H7 (cell line): ENCODE results near the gene PXMP4. TPM values are rescaled to one million over a fixed set of nuclear protein-coding genes. Genes with fewer than 3 reads are reported as not detected.

Source experiments
- DNase-seq: peaks from one replicate; pipeline ENCODE4 v3.0.0; 2012
- H3K27me3 ChIP-seq: 2 replicates; pipeline ENCODE4 v1.6.0; 2011; ENCODE audit warnings: mild to moderate bottlenecking, low read length; ENCODE audit not compliant: control insufficient read depth, insufficient read depth
- H3K36me3 ChIP-seq: replicated peaks from 2 replicates; pipeline ENCODE4 v1.5.1; 2011; ENCODE audit warnings: low read length; ENCODE audit not compliant: control insufficient read depth, insufficient read depth
- H3K4me3 ChIP-seq: 2 replicates; pipeline ENCODE4 v1.5.1; 2011; ENCODE audit warnings: low read depth, mild to moderate bottlenecking, control low read depth, low read length, moderate library complexity; ENCODE audit not compliant: insufficient read depth
- total RNA-seq: library from RNA; depleted of rRNA; stranded (reverse); fragments of >200 nt; shearing (Covaris generic); gene quantifications from 2 replicates; pipeline ENCODE4 v1.2.3, GENCODE V29; 2014

Gene PXMP4
- total RNA-seq, 1 experiment from 2014 or later, result under 0.01 TPM

GRCh38 chr20:33725607-33726264 lies 5.6 kb upstream of the PXMP4 start:
- H3K36me3 ChIP-seq, result no peaks in the 10 kb centered on the region
- no peaks in the 10 kb centered on the region for H3K27me3 ChIP-seq
- no peak for DNase-seq
- H3K4me3 ChIP-seq, result no peak overlapping the region

GRCh38 chr20:33724439-33725094 lies 4.5 kb upstream of the PXMP4 start:
- H3K36me3 ChIP-seq, result no peaks in the 10 kb centered on the region
- DNase-seq, result no peak
- H3K27me3 ChIP-seq, result no peaks in the 10 kb centered on the region; the same call in 1 of the 2 replicates
- H3K4me3 ChIP-seq, result no peak overlapping the region

GRCh38 chr20:33721391-33722140 lies 1.5 kb upstream of the PXMP4 start:
- Histone ChIP-seq H3K4me3 (no peak overlapping the region), H3K27me3 (no peaks in the 10 kb centered on the region; the same call in 1 of the 2 replicates), H3K36me3 (no peaks in the 10 kb centered on the region)
- peak; percentile 2 for DNase-seq

GRCh38 chr20:33719277-33719988 lies 677 bp downstream of the PXMP4 start:
- H3K4me3 ChIP-seq, result peak overlapping the region; percentile 68; the same call in 1 of the 2 replicates
- H3K36me3 ChIP-seq, result no peaks in the 10 kb centered on the region
- H3K27me3 ChIP-seq, result no peaks in the 10 kb centered on the region; the same call in 1 of the 2 replicates
- peak; percentile 57 for DNase-seq

- no peak overlapping the region for H3K4me3 ChIP-seq
- no peaks in the 10 kb centered on the region for H3K36me3 ChIP-seq
- no peak for DNase-seq
- no peaks in the 10 kb centered on the region; the same call in 1 of the 2 replicates for H3K27me3 ChIP-seq
Measured at GRCh38 chr20:33716498-33716897, 3.6 kb downstream of the PXMP4 start.

GRCh38 chr20:33713865-33714367 lies 6.2 kb downstream of the PXMP4 start:
- Histone ChIP-seq H3K27me3 (no peaks in the 10 kb centered on the region), H3K4me3 (no peak overlapping the region), H3K36me3 (no peaks in the 10 kb centered on the region)
- no peak for DNase-seq

- Histone ChIP-seq H3K36me3 (no peaks in the 10 kb centered on the region), H3K4me3 (no peak overlapping the region), H3K27me3 (no peaks in the 10 kb centered on the region)
- DNase-seq, result no peak
Measured at GRCh38 chr20:33711446-33711738, 8.7 kb downstream of the PXMP4 start.

- no peak for DNase-seq
- no peaks in the 10 kb centered on the region for H3K36me3 ChIP-seq
Measured at GRCh38 chr20:33710681-33711445, 9.2 kb downstream of the PXMP4 start.

GRCh38 chr20:33709905-33710541 lies 10.1 kb downstream of the PXMP4 start:
- DNase-seq, result peak; percentile 82
- Histone ChIP-seq H3K36me3 (no peaks in the 10 kb centered on the region), H3K4me3 (no peak overlapping the region), H3K27me3 (no peaks in the 10 kb centered on the region)

More at GRCh38 chr20:33710681-33711445, 9.2 kb downstream of the PXMP4 start:
- H3K27me3 ChIP-seq, result no peaks in the 10 kb centered on the region
- H3K4me3 ChIP-seq, result no peak overlapping the region

GRCh38 chr20:33709398-33709797 lies 10.7 kb downstream of the PXMP4 start:
- Histone ChIP-seq H3K27me3 (no peaks in the 10 kb centered on the region), H3K4me3 (no peak overlapping the region), H3K36me3 (no peaks in the 10 kb centered on the region)
- DNase-seq, result peak; percentile 67

- no peaks in the 10 kb centered on the region for H3K36me3 ChIP-seq
Measured at GRCh38 chr20:33707668-33708067, 12.4 kb downstream of the PXMP4 start.

GRCh38 chr20:33704197-33704924 lies 15.7 kb downstream of the PXMP4 start:
- Histone ChIP-seq H3K36me3 (no peaks in the 10 kb centered on the region), H3K4me3 (no peak overlapping the region), H3K27me3 (no peaks in the 10 kb centered on the region)
- no peak for DNase-seq

More at GRCh38 chr20:33707668-33708067, 12.4 kb downstream of the PXMP4 start:
- Histone ChIP-seq H3K4me3 (no peak overlapping the region), H3K27me3 (no peaks in the 10 kb centered on the region)
- no peak for DNase-seq
